Kidney epithelial cell (primary cell): ENCODE results near the gene IPCEF1. TPM values are rescaled to one million over a fixed set of nuclear protein-coding genes. Genes with fewer than 3 reads are reported as not detected.

Source experiments
- DNase-seq: peaks from one replicate; pipeline ENCODE4 v3.0.0-alpha.2; 2010; ENCODE audit warnings: low read depth
- H3K27me3 ChIP-seq: 2 replicates; pipeline ENCODE4 v1.6.0; 2011; ENCODE audit warnings: low read length; ENCODE audit not compliant: control insufficient read depth, insufficient read depth
- H3K36me3 ChIP-seq: 2 replicates; pipeline ENCODE4 v1.5.1; 2011; ENCODE audit warnings: low read length; ENCODE audit not compliant: control insufficient read depth, insufficient read depth
- H3K4me3 ChIP-seq: 2 replicates; pipeline ENCODE4 v1.5.1; 2011; ENCODE audit warnings: low read depth, mild to moderate bottlenecking, control low read depth, low read length
- total RNA-seq: library from RNA; depleted of rRNA; stranded (reverse); fragments of >200 nt; gene quantifications from 2 replicates; pipeline ENCODE4 v1.2.3, GENCODE V29; 2015
- TF ChIP-seq, protein P1 (sequence below): IDR thresholded peaks from 2 replicates; pipeline ENCODE4 v1.5.1; 2011; ENCODE audit warnings: mild to moderate bottlenecking, moderate library complexity, low read length, control low read depth, inconsistent platforms; ENCODE audit not compliant: insufficient read depth, poor library complexity, severe bottlenecking

The IPCEF1 gene
- total RNA-seq, 1 donor from 2014 or later: 1.0 TPM

GRCh38 chr6:154159126-154159525, 197.5 kb downstream of the IPCEF1 start:
- no peaks in the 10 kb centered on the region for H3K27me3 ChIP-seq
- no peaks in the 10 kb centered on the region for H3K36me3 ChIP-seq
- no peak overlapping the region for H3K4me3 ChIP-seq
- TF ChIP-seq, protein P1, sequence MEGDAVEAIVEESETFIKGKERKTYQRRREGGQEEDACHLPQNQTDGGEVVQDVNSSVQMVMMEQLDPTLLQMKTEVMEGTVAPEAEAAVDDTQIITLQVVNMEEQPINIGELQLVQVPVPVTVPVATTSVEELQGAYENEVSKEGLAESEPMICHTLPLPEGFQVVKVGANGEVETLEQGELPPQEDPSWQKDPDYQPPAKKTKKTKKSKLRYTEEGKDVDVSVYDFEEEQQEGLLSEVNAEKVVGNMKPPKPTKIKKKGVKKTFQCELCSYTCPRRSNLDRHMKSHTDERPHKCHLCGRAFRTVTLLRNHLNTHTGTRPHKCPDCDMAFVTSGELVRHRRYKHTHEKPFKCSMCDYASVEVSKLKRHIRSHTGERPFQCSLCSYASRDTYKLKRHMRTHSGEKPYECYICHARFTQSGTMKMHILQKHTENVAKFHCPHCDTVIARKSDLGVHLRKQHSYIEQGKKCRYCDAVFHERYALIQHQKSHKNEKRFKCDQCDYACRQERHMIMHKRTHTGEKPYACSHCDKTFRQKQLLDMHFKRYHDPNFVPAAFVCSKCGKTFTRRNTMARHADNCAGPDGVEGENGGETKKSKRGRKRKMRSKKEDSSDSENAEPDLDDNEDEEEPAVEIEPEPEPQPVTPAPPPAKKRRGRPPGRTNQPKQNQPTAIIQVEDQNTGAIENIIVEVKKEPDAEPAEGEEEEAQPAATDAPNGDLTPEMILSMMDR: no peak
- no peak for DNase-seq

DNA sequence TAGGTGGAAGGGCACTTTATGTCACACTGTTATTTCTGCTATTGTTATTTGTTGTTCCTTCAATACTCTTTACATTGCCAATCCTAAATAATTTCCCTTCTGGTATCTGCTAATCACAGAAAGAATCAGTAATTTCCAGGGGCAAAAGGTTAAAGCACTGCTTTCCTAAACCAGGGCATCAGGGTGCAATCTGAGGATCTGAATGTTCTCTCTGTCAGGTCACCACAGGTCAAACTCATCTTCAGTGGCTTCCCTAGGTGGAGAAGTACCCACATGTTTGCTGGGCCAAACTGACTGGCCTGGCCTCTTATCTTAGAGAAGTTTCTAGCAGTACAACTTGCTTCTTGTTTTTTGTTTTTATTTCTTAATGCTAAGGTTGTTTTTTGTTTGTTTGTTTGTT, 198.9 kb downstream of the IPCEF1 start:
- no peaks in the 10 kb centered on the region for H3K27me3 ChIP-seq
- no peaks in the 10 kb centered on the region for H3K36me3 ChIP-seq
- no peak for DNase-seq
- no peak overlapping the region for H3K4me3 ChIP-seq
- TF ChIP-seq, protein P1: no peak

DNA sequence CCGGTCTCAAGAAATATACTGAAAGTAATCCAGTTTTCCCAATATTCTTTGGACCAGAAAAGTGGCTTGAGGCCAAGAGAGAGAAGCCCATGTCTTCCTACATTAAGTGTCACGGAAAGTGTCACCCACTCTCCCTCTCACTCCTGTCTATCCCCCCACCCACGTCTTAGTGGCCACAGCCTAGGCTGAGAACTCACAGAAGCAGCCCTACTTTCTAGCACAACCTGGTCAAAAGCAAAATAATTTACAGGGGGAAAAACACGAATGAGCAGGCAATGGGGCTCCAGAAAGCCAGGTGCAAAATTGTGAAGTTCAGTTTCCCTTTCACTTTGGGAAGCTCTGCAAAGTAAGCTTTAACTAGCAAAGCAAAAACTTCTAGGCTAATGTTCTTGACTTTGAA, 199.5 kb downstream of the IPCEF1 start:
- Histone ChIP-seq H3K4me3 (no peak overlapping the region), H3K27me3 (no peaks in the 10 kb centered on the region), H3K36me3 (no peaks in the 10 kb centered on the region)
- TF ChIP-seq, protein P1: no peak
- no peak for DNase-seq

GRCh38 chr6:154156135-154156896, 200.3 kb downstream of the IPCEF1 start:
- Histone ChIP-seq H3K36me3 (no peaks in the 10 kb centered on the region), H3K27me3 (no peaks in the 10 kb centered on the region), H3K4me3 (no peak overlapping the region)
- TF ChIP-seq, protein P1: peak; percentile 93
- DNase-seq: no peak

- Histone ChIP-seq H3K4me3 (no peak overlapping the region), H3K27me3 (no peaks in the 10 kb centered on the region), H3K36me3 (no peaks in the 10 kb centered on the region)
- no peak for DNase-seq
- TF ChIP-seq, protein P1: peak; percentile 71
Observed at GRCh38 chr6:154154389-154154967, 202.1 kb downstream of the IPCEF1 start.

GRCh38 chr6:154143753-154144152, 212.8 kb downstream of the IPCEF1 start:
- TF ChIP-seq, protein P1: no peak
- DNase-seq: no peak
- Histone ChIP-seq H3K36me3 (no peaks in the 10 kb centered on the region), H3K4me3 (no peak overlapping the region), H3K27me3 (no peaks in the 10 kb centered on the region)
